ENCODE results near the gene TNFRSF4.

TNFRSF4 gene

GRCh38 chr1:1216770-1217620 is 3.0 kb upstream of the TNFRSF4 start:
- no peak for TF ChIP-seq CTCF (IDR thresholded peaks at IDR 0.05; ENCODE audit: low read depth, low read length, missing control alignments)
- DNase-seq (ENCODE audit: extremely low read depth, low read depth): no peak
- no peak overlapping the region for H3K4me3 ChIP-seq (replicated peaks; ENCODE audit: low read depth, low read length)

GRCh38 chr1:1215881-1216605 is 2.1 kb upstream of the TNFRSF4 start:
- TF ChIP-seq CTCF (IDR thresholded peaks at IDR 0.05; ENCODE audit: low read depth, low read length, missing control alignments): no peak
- H3K4me3 ChIP-seq (replicated peaks; ENCODE audit: low read depth, low read length): no peak overlapping the region
- no peak for DNase-seq (ENCODE audit: extremely low read depth, low read depth)

GRCh38 chr1:1215080-1215676 is 1.2 kb upstream of the TNFRSF4 start:
- no peak for DNase-seq (ENCODE audit: extremely low read depth, low read depth)

GRCh38 chr1:1212780-1213344 is 1.1 kb downstream of the TNFRSF4 start:
- TF ChIP-seq CTCF (IDR thresholded peaks at IDR 0.05; ENCODE audit: low read depth, low read length, missing control alignments): no peak
- no peak overlapping the region for H3K4me3 ChIP-seq (replicated peaks; ENCODE audit: low read depth, low read length)
- no peak for DNase-seq (ENCODE audit: extremely low read depth, low read depth)

More at GRCh38 chr1:1215080-1215676, 1.2 kb upstream of the TNFRSF4 start:
- no peak overlapping the region for H3K4me3 ChIP-seq (replicated peaks; ENCODE audit: low read depth, low read length)
- no peak for TF ChIP-seq CTCF (IDR thresholded peaks at IDR 0.05; ENCODE audit: low read depth, low read length, missing control alignments)

- no peak overlapping the region for H3K4me3 ChIP-seq (replicated peaks; ENCODE audit: low read depth, low read length)
- TF ChIP-seq CTCF (IDR thresholded peaks at IDR 0.05; ENCODE audit: low read depth, low read length, missing control alignments): no peak
- DNase-seq (ENCODE audit: extremely low read depth, low read depth): no peak
Observed at GRCh38 chr1:1211541-1212441, 2.2 kb downstream of the TNFRSF4 start.

Measured in HFF-Myc (cell line).